PC-3 (cell line): ENCODE measurements around the gene PARP12.

ENCODE experiments used
- EZH2 ChIP-seq: fragments of 300-600 bp; sonication (generic); IDR thresholded peaks from one replicate; pipeline ENCODE4 v1.6.1; 2017; ENCODE audit warnings: antibody characterized with exemption, mild to moderate bottlenecking, low read length; ENCODE audit not compliant: unreplicated experiment
- TF ChIP-seq, protein P1 (sequence below): fragments of 300-600 bp; sonication (generic); conservative IDR thresholded peaks from 2 replicates; pipeline ENCODE4 v1.5.1; 2017; ENCODE audit warnings: antibody characterized with exemption, low read depth, mild to moderate bottlenecking, low read length

DNA sequence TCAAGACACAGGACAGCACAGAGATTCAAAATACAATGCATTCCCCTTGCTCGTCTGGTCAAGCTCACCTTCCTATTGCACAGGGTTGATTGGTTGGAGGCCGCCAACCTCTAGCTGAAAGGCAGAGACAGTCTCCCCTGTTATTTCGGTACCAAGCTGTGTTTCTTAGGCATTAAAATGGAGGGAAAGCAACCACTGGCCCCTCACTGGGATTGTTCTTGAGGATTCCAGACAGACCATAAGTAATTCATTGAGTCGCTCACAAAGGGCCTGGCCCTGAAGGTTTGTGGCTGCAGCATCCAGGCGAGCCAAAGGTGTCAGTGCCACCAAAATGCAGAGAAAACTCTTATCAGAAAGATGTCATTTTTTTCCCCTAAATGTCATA is 81.2 kb downstream of the PARP12 start:
- TF ChIP-seq, protein P1, sequence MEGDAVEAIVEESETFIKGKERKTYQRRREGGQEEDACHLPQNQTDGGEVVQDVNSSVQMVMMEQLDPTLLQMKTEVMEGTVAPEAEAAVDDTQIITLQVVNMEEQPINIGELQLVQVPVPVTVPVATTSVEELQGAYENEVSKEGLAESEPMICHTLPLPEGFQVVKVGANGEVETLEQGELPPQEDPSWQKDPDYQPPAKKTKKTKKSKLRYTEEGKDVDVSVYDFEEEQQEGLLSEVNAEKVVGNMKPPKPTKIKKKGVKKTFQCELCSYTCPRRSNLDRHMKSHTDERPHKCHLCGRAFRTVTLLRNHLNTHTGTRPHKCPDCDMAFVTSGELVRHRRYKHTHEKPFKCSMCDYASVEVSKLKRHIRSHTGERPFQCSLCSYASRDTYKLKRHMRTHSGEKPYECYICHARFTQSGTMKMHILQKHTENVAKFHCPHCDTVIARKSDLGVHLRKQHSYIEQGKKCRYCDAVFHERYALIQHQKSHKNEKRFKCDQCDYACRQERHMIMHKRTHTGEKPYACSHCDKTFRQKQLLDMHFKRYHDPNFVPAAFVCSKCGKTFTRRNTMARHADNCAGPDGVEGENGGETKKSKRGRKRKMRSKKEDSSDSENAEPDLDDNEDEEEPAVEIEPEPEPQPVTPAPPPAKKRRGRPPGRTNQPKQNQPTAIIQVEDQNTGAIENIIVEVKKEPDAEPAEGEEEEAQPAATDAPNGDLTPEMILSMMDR, result no peak
- no peak for TF ChIP-seq EZH2
